Activated CD4-positive, alpha-beta T cell treated with anti-CD3 and anti-CD28 coated beads, Interleukin-2, amount 50 U/mL, for 1 hour (primary cell): Measurements from ENCODE around the gene SHISA7.
"Not testable (repeated sequence)": the region's sequence is repeated elsewhere in the genome, so short reads cannot be mapped to it uniquely, and the experiment has no call there.

Experiments
- DNase-seq: peaks from one replicate; pipeline ENCODE4 v3.0.0-alpha.2; 2020

The SHISA7 gene

DNA sequence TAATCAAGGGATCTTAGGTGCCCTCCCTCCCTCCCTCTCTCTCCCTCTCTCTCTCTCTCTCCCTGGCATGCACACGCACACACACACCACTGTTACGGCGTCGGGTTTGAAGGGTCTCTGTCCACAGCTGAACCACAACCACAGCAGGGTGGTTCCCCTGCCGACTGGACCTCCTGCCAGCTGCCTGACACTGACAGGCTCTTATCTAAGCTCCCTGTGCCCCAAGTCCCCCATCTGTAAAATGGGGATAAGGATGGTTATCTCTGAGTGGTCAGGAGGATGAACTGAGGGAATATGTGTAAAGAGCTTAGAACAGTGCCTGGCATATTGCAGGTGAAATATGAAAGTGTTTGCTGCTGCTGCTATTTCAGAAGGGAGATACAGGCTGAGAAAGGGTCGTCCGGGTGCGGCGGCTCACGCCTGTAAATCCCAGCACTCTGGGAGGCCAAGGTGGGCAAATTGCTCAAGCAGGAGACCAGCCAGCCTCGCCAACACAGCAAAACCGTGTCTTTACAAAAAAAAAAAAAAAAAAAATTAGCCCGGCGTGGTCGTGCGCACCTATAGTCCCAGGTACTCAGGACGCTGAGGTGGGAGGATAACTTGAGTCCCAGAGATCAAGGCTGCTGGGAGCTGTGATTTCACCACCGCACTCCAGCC, 852 bp upstream of the SHISA7 start:
- DNase-seq, result no peak

DNA sequence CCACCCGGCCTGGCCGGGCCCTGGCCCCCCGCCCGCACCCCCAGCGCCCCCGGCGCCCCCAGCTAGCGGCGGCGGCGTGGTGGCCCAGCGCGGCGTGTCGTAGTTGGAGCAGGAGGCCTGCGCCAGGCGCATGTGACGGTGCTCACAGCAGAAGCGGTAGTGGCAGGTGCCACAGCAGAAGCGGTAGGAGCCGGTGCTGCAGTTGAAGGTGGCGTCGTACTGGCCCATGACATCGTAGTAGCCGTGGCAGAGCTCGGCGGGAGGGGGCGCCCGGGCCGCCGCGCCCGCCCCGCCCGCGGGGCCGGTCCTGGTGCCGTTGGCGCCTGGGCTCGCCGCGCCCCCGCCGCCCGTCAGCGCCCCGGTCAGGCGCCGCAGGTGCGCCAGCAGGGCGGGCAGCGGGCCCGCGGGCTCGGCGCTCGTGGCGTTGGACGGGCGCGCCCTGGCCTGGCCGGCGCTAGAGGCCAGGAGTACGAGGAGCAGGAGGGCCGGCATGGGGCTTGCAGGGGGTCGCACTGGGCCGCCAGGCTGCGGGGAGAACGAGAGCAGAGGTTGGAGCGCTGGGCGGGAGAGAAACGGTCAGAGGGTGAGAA, 633 bp downstream of the SHISA7 start:
- DNase-seq, result peak; percentile 30

DNA sequence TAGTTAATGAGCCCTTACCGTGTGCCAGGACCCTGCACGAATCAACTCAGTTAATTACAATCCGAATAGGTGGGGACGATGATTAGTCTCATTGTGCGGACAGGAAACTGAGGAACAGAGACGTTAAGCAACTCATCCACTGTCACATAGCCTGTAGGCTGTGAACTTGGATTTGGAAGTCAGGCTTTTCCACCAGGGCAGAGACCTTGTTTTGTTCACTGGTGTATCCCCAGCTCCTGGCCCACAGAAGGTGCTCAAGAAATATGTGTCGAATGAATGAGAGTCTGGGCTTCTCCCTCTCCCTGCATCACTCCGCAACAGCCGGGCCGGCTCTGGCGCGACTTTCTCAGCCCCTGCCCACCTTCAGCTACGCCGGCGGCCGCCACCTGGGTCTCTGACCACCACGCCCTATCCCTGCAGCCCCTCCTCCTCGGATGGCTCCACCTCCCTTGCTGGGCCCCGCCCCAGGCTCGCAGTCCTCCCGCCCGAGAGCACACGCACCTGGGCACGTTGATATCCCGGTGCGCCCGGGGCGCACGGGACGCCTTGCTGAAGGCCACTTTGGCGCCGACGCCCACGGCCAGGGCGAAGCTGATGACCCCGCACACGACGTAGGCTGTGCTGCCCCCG, 1.3 kb downstream of the SHISA7 start:
- no peak for DNase-seq

DNA sequence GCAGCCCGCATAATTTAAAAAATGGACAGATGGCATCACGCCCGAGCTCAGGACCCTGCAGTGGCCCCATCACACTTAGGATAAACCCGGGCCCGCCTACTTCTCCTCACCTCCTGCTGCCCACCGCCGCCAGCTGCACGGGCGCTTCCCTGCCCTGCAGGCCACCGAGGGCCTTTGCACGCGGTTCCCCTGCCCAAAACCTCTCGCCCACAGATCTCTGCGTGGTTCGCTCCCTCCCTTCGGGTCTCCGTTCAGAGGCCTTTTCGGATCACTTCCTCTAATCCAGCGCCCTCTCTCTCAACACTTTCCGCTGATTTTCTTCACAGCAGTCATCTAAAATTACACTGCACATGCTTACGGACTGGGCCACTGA, 1.8 kb downstream of the SHISA7 start:
- no peak for DNase-seq

DNA sequence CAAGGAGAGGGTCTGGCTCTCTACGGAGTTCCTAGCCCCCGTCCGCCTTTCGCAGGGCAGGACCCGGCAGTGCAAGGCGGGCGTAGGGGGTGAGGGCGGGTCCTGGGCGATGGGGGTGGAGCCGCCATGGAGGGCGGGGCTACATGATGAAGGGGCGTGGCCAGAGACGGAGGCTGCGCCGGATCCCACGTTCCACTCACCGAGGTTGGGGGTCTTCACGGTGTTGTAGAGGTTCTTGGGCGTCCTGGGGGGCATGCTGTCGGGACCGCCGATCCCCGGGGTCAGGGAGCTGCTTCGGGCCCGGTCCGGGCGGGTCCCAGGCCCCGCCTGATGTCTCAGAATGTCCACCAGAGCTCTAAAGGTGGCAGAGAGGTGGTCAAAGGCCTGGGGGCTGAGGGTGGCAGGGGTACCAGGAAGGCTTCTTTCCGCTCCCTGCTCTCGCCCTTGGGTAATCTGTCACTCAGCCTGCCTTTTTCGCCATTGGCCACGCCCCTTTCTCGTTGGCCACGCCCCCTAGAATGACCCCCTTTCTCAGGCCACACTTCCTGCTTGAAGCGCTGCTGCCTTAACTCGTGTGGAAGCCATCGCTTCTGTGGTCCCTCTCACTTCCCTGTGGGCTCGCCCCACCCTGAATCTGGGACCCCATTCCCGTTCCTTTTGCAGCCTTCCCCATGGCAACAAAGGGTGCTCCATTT, 2.5 kb downstream of the SHISA7 start:
- peak; percentile 13 for DNase-seq

DNA sequence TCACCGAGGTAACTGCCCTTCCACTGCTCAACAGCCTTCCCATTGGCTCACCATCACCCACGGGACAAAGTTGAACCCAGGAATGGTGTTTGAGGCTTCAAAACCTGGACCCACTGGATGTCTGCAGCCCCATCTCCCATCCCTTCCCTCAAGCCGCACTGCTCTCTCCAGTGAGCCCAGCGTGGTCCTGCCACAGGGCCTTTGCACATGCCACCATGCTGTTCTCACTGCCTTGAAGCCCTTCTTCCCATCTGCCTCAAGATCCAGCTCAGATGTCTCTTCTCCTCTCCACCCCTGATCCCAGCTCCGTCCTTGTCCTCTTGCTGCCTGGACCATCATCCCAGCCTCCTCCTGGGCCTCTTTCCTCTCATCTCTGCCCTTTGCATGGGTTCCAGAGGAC, 4.0 kb downstream of the SHISA7 start:
- DNase-seq, result no peak

DNA sequence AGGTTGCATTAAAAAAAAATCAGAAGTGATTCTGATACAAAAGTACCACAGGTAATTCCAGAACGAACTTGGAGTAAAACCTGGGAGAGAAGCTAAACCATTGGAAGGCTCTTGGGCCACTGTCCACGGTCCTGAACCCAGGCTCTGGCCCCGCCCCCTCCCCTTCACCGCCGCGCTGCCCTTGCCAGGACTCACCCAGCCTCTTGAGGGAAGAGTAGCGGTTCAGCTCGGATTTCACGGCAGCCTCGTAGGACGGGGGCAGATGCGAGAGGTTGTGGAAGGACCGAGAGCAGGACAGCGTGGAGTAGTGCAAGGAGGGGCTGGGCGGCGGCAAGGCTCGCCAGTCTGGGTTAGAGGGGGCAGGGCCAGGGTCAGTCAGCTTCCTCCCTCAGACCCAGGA, 5.7 kb downstream of the SHISA7 start:
- no peak for DNase-seq

DNA sequence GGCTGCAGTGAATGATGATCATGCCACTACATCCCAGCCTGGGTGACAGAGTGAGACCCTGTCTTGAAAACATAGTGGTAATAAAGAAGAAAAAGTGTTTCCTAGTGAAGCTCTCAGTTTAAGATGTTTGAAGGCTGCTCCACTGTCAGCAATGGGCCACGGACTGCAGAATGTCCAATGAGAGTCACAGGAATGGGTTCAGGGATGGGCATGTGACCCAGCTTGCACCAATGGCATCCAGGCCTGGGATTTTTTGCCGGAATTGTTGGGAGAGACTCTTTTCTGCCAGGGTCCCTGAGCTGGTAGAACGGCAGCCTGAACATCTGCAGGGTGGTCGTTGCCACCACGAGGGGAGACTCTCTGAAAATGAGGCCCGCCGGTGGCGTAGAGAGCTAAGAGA, 6.3 kb downstream of the SHISA7 start:
- DNase-seq, result no peak

DNA sequence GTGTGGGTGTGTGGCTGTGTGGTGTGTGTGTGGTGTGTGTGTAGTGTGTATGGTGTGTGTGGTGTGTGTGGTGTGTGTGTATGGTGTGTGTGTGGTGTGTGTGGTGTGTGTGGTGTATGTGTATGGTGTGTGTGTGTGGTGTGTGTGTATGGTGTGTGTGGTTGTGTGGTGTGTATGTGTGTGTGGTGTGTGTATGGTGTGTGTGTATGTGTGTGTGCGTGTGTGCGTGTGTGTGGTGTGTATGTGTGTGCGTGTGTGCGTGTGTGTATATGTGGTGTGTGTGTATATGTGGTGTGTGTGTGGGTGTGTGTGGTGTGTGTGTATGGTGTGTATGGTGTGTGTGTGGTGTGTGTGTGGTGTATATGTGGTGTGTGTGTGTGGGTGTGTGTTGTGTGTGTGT, 8.1 kb downstream of the SHISA7 start:
- DNase-seq, result no peak

DNA sequence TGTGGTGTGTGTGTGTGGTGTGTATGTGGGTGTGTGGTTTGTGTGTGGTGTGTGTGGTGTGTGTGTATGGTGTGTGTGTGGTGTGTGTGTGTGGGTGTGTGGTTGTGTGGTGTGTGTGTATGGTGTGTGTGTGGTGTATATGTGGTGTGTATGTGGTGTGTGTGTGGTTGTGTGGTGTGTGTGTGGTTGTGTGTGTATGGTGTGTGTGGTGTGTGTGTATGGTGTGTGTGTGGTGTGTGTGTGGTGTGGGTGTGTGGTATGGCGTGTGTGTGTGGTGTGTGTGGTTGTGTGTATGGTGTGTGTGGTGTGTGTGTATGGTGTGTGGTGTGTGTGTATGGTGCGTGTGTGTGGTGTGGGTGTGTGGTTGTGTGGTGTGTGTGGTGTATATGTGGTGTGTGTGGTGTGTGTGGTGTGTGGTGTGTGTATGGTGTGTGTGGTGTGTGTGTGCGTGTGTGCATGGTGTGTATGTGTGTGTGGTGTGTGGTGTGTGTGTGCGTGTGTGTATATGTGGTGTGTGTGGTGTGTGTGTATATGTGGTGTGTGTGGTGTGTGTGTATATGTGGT, 8.7 kb downstream of the SHISA7 start:
- DNase-seq, result no peak

DNA sequence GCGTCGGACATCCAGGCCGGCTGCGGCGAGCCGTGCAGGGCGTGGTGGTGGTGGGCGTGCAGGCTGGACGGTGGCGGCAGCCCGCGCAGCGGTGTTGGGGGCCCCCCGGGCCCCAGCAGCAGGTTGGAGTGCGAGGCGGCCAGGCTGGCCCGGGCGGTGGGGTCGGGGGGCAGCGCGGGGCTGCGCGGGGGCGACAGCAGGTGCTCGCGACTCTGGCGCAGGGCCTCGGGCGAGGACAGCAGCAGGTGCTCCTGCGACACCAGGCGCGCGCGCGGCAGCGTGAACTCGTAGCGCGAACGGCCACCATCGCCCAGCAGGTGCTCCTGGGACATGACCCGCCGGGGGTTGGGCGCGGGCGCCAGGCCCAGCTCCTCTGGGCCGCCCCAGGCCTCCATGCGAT, 9.8 kb downstream of the SHISA7 start:
- DNase-seq, result no peak

DNA sequence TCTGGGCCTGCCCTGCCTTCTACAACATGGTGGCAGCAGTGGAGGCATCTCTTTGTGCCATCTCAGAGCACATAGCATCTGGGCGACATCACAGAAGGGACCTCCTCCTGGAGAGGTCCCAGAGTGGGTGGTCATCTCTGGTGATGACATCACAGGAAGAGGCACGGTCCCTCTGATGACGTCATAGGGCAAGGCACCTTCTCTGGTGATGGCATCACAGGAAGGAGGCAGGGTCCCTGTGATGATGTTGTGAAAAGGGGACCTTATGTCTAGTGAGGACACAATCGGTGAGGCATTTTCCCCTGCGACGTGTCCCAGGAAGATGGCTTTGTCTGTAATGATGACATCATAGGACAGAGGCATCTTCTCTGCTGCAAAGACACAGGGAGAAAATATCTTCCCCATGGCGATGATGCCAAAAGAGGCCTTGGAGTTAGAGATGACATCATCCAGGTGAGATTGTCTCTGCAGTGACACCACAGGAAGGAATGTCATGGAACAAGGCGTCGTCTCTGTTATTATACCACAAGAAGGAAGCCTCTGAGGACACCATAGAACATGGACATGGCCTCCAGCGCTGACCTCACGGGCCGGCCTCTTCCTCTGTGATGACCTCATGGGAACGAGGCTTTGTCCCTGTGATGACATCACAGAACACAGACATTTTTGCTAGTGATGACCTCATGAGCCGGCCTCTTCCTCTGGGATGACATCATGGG, 10.7 kb downstream of the SHISA7 start:
- no peak for DNase-seq

DNA sequence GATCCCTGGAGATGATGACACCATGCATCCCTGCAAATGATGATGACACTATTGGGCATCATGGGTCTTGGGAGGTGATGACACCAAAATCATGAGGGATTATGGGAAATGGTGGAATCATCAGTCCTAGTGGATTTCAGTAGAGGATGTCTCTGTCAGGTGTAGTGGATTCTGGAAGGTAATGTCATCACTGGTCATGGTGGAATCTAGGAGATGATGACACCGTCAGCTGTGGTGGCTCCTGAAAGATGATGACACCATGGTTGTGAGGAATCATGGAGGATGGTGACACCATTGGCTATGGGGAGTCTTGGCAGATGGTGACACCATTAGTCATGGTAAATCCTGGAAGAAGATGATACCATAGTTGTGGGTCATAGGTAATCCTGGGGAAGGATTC, 11.9 kb downstream of the SHISA7 start:
- DNase-seq, result no peak

DNA sequence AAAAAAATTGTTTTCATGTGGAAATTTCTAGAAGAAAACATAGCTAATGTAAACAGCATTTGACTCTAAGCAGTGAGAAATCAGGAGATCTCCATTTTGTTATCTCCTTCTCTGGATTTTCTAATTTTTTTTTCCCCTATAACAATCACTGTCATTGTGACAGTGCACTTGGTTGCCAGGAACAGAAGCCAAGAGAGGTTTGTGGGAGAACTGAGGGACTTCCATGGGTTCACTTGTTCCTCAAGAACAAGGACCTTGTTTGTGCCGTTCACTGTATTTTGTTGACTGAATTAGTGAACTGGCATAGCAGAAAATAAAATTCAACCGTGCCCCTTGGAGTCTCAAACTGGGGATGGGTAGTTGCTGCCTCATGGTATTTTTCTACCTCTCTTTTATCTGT, 17.1 kb downstream of the SHISA7 start:
- DNase-seq, result no peak

DNA sequence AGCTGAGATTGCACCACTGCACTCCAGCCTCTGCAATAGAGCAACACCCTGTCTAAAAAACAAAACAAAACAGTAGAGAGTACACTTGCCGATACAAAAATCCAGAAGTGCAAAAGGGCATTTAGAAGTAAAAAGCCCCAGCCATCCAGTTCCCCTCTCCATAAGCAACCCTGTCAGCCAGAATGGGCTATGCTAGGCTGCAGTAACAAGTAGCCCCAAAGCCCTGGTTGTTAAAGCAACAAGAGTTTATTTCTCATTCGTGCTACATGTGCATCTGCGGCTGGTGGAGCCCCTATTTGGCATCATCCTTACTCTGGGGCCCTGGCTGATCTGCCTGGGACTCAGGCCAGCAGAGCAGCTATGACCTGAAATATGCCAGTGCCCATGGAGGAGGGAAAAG, 18.6 kb downstream of the SHISA7 start:
- no peak for DNase-seq

DNA sequence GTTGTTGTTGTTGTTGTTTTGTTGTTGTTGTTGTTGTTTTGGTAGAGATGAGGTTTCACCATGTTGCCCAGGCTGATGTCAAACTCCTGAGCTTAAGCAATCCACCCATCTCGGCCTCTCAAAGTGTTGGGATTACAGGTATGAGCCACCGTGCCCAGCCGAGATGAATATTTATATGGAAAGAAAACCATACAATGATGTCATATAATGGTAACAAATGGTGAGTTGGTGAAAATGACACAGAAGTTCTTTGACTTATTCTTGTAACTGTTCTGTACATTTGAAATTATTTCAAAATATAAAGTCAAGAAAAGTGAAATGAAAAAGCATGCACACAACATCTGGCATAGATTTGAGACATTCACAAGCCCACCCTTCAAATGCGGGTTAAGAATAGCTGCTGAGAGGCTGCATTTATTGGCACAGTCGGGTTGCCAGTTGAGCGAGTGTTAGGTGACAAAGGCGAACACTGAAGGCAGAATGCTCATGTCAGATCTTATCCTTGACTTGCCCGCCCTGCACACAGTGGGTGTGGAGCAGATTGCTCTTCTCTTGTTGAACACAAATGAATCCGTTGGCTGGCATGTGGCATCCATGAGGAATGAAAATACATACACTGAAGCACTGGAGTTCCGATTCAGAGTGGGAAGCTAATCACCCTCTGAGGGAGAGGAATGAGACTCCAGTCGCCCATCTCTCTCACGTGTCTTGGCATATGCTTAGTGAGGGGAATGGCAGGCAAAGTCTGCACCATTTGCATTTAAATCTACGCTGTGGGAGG, 19.7 kb downstream of the SHISA7 start:
- DNase-seq, result no peak

DNA sequence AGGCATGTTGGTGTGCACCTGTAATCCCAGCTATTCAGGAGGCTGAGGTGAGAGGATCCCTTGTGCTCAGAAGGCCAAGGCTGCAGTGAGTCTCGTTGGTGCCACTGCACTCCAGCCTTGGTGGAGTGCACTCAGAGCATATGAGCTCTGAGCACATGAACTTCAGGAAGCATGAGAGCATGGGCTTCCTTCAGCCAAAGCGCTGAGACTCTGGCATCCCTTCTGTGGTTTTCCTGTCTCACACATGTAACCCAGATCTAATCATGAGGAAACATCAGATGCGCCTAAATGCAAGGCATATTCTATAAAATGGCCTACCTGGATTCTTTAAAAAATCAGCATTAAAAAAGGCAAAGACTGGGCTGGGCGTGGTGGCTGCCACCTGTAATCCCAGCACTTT, 21.8 kb downstream of the SHISA7 start:
- peak; percentile 28 for DNase-seq

DNA sequence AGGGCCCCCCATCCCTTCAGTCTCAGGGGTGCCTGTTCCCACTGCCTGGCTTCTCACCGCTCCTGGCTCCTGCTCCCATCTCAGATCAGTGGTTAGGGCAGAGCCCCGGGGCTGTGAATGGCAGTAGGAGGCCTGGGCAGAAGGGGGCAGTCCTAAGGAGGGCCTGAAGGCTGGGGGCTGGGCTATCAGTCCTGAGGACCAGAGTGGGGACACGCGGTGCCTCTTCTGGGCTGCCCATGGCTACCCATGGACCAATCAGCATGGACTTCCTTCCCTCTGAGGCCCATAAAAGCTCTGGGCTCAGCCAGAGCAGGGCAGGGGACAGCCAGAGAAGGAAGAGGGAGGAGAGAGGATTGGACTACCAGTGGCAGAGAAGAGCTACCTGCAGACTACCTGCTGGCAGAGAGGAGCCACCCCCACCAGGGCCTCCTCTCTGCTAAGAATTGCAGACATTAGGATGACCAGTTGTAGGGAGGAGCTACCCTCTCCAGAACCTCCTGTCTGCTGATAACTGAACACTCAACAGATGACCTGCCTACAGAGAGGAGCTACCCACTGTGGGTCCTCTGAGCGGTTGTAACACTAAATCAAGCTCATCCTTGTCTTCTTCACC, 23.4 kb downstream of the SHISA7 start:
- DNase-seq, result no peak

DNA sequence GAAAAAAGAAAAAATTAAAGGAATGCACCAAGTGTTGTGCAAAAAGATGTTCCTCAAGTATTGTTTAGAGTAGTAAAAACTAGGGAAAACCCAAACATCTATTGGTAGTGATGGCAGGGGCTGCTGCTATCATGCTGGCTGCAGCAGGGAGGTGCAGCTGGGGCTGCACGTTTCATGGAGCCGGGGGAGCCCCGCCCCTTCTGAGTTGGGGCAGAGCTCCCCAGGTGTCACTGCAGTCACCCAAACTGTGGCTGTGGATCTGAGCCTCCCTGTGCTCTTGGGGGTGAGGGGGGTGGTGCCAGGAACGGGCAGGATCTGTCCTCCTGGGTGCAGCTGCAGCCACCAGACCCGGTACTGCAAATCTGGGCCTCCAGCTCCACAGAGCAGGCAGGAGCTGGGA, 24.0 kb downstream of the SHISA7 start:
- no peak for DNase-seq

DNA sequence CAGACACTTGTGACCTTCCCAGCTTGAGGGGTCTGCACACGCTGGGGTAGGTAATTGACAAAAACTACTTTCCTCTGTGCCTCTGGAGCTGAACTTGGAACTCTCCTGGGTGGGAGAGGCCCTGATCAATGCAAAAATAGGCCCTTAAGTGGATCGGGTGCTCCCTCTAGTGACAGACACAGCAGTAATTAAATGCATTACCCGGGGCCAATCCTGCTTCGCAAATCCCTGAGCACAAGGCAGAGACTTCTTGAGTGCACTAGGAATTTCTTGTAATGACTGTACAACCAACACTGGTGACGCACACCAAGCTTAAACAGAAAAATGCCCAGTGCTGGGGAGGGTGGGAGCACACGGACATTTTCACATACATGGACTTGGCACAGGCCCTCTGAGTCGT, 24.9 kb downstream of the SHISA7 start:
- DNase-seq, result peak; percentile 48

DNA sequence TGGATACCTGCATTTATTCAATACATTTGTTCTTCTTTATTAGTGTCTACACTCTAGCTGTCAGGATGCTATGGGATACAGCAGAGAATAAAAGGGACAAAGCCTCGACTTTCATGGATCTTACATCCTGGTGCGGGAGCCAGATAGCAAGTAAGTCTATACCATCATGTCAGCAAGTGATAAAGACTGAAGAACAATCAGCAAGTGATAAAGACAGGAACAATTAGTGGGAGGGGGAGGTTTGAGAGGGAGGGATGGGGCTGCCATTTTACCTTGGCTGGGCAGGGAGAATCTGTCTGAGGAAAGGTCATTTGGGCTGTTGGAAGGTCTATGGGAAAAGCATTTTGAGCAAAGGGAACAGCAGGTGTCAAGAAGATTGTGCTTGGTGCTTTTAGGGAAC, 32.9 kb downstream of the SHISA7 start:
- DNase-seq, result no peak

DNA sequence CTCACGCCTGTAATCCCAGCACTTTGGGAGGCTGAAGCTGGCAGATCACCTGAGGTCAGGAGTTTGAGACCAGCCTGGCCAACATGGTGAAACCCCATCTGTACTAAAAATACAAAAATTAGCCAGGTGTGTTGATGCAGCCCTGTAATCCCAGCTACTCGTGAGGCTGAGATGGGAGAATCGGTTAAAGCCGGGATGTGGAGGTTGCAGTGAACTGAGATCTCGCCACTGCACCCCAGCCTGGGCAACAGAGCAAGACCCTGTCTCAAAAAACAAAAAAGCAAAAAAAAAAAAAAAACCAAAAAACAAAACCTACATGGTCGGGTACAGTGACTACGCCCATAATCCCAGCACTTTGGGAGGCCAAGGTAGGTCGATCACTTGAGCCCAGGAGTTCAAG, 33.9 kb downstream of the SHISA7 start:
- not testable (repeated sequence) for DNase-seq
